ENCODE measurements around the gene SMCO4. TPM values are rescaled to one million over a fixed set of nuclear protein-coding genes. Genes with fewer than 3 reads are reported as not detected.

The SMCO4 gene
- total RNA-seq, 1 donor from 2014 or later, result 6.8 TPM

GRCh38 chr11:93518081-93518480, 25.1 kb downstream of the SMCO4 start:
- Mint-ChIP-seq H3K4me1 (peaks cover 12% of the 10 kb centered on the region), H3K9me3 (no peaks in the 10 kb centered on the region), H3K27ac (no peak overlapping the region), H3K36me3 (no peaks in the 10 kb centered on the region), H3K4me3 (no peak overlapping the region), H3K27me3 (ENCODE audit: low read depth) (no peaks in the 10 kb centered on the region)
- TF ChIP-seq CTCF (IDR thresholded peaks at IDR 0.05; ENCODE audit: unreplicated experiment), result no peak
- DNase-seq (ENCODE audit: low spot score in 2 of 2, unreplicated experiment in 2 of 2), result no peak

- H3K36me3 Mint-ChIP-seq, result no peaks in the 10 kb centered on the region
- H3K27ac Mint-ChIP-seq, result no peak overlapping the region
- DNase-seq (ENCODE audit: low spot score in 2 of 2, unreplicated experiment in 2 of 2), result no peak
- no peak overlapping the region for H3K4me3 Mint-ChIP-seq
- peaks cover 12% of the 10 kb centered on the region for H3K4me1 Mint-ChIP-seq
- H3K27me3 Mint-ChIP-seq (ENCODE audit: low read depth), result no peaks in the 10 kb centered on the region
- TF ChIP-seq CTCF (IDR thresholded peaks at IDR 0.05; ENCODE audit: unreplicated experiment), result no peak
- no peaks in the 10 kb centered on the region for H3K9me3 Mint-ChIP-seq
Observed at GRCh38 chr11:93517611-93518010, 25.6 kb downstream of the SMCO4 start.

- peaks cover 12% of the 10 kb centered on the region for H3K4me1 Mint-ChIP-seq
- no peak for TF ChIP-seq CTCF (IDR thresholded peaks at IDR 0.05; ENCODE audit: unreplicated experiment)
- no peaks in the 10 kb centered on the region for H3K36me3 Mint-ChIP-seq
- no peak for DNase-seq (ENCODE audit: low spot score in 2 of 2, unreplicated experiment in 2 of 2)
- no peaks in the 10 kb centered on the region for H3K9me3 Mint-ChIP-seq
- H3K27me3 Mint-ChIP-seq (ENCODE audit: low read depth), result no peaks in the 10 kb centered on the region
- H3K4me3 Mint-ChIP-seq, result no peak overlapping the region
- H3K27ac Mint-ChIP-seq, result no peak overlapping the region
Observed at GRCh38 chr11:93517041-93517440, 26.1 kb downstream of the SMCO4 start.

- Mint-ChIP-seq H3K4me3 (no peak overlapping the region), H3K27ac (peak overlapping the region; percentile 15), H3K4me1 (peaks cover 12% of the 10 kb centered on the region), H3K36me3 (no peaks in the 10 kb centered on the region), H3K27me3 (ENCODE audit: low read depth) (no peaks in the 10 kb centered on the region), H3K9me3 (no peaks in the 10 kb centered on the region)
- DNase-seq (ENCODE audit: low spot score in 2 of 2, unreplicated experiment in 2 of 2), result no peak
- TF ChIP-seq CTCF (IDR thresholded peaks at IDR 0.05; ENCODE audit: unreplicated experiment), result no peak
Observed at GRCh38 chr11:93515441-93516025, 27.7 kb downstream of the SMCO4 start.

- H3K4me1 Mint-ChIP-seq, result peaks cover 12% of the 10 kb centered on the region
- TF ChIP-seq CTCF (IDR thresholded peaks at IDR 0.05; ENCODE audit: unreplicated experiment), result no peak
- no peak overlapping the region for H3K27ac Mint-ChIP-seq
- DNase-seq (ENCODE audit: low spot score in 2 of 2, unreplicated experiment in 2 of 2), result no peak
- no peaks in the 10 kb centered on the region for H3K27me3 Mint-ChIP-seq (ENCODE audit: low read depth)
- no peak overlapping the region for H3K4me3 Mint-ChIP-seq
- H3K9me3 Mint-ChIP-seq, result peaks cover 5% of the 10 kb centered on the region
- H3K36me3 Mint-ChIP-seq, result peaks cover 2% of the 10 kb centered on the region
Observed at GRCh38 chr11:93514712-93515111, 28.5 kb downstream of the SMCO4 start.

GRCh38 chr11:93513772-93514171, 29.4 kb downstream of the SMCO4 start:
- Mint-ChIP-seq H3K4me1 (peaks cover 12% of the 10 kb centered on the region), H3K9me3 (peaks cover 12% of the 10 kb centered on the region), H3K4me3 (no peak overlapping the region), H3K36me3 (peaks cover 6% of the 10 kb centered on the region), H3K27me3 (ENCODE audit: low read depth) (no peaks in the 10 kb centered on the region), H3K27ac (no peak overlapping the region)
- no peak for DNase-seq (ENCODE audit: low spot score in 2 of 2, unreplicated experiment in 2 of 2)
- no peak for TF ChIP-seq CTCF (IDR thresholded peaks at IDR 0.05; ENCODE audit: unreplicated experiment)
